ENCODE results near the gene USP2. TPM values are rescaled to one million over a fixed set of nuclear protein-coding genes. Genes with fewer than 3 reads are reported as not detected.

USP2 gene
- total RNA-seq, 2 experiments from 2014 or later = 10.6 to 24.5 TPM

DNA sequence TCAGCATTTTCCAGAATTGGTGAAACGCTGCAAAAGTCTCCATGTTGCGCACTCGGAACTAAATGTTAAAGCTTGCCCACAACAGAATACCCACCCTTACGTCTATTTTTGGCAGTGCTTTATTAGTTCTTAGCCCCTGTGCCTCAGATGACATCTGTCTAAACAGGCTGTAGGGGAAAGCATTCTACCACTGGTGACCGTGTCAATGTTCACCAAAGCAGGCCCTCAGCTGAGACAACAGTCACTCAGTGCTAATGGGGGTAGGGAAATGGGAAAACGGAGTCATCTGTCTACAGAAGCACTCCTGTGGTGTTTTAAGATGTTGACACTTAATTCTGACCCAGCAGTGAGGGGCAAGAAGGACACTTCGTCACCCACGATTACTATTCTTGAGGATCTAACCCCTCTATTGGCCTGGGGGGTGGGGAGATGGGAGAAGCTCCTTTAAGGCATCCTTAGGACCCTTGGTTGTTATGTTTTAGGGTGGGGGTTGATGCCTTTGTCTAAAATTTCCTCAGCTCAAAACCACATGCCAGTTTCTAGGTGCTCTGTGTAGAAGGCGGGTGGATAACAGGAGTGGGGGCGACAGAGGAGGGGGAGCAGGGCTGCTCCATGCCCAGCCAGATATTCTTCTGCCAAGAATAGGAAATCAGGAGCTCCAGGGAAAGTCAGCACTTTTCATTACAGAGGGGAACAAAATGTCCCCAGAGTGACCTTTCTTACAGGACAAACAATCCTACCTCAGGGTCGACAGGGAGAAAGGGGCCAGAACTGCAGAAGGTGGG lies 19.4 kb downstream of the USP2 start:
- DNase-seq (ENCODE audit: low spot score) = peak; percentile 32
- peaks cover 82% of the 10 kb centered on the region for H3K4me1 ChIP-seq (ENCODE audit: insufficient read depth, low read length, poor library complexity, severe bottlenecking)
- no peak overlapping the region for H2AFZ ChIP-seq (ENCODE audit: low read length)
- peaks cover 24% of the 10 kb centered on the region for H3K36me3 ChIP-seq (ENCODE audit: insufficient read depth, low read length)
- no peaks in the 10 kb centered on the region for H3K9me3 ChIP-seq (ENCODE audit: low read length)
- H3K9me2 ChIP-seq (ENCODE audit: insufficient read depth, low read length) = no peaks in the 10 kb centered on the region
- peaks cover 27% of the 10 kb centered on the region for H3K79me2 ChIP-seq (ENCODE audit: insufficient read depth, low read depth, low read length)
- peak overlapping the region; percentile 83 for H3K27ac ChIP-seq (ENCODE audit: low read depth, low read length, poor library complexity, severe bottlenecking)
- BruUV-seq (replicated peaks) = TSS peak; percentile 60
- H3K4me2 ChIP-seq (ENCODE audit: low read length) = peak overlapping the region; percentile 92
- H3K4me3 ChIP-seq (ENCODE audit: low read depth, low read length, poor library complexity, severe bottlenecking) = peak overlapping the region; percentile 78
- no peaks in the 10 kb centered on the region for H4K20me1 ChIP-seq (ENCODE audit: insufficient read depth, low read length)
- no peak for TF ChIP-seq EZH2phosphoT487 (IDR thresholded peaks at IDR 0.05; ENCODE audit: borderline replicate concordance, low read depth, low read length)
- TF ChIP-seq, protein P1, sequence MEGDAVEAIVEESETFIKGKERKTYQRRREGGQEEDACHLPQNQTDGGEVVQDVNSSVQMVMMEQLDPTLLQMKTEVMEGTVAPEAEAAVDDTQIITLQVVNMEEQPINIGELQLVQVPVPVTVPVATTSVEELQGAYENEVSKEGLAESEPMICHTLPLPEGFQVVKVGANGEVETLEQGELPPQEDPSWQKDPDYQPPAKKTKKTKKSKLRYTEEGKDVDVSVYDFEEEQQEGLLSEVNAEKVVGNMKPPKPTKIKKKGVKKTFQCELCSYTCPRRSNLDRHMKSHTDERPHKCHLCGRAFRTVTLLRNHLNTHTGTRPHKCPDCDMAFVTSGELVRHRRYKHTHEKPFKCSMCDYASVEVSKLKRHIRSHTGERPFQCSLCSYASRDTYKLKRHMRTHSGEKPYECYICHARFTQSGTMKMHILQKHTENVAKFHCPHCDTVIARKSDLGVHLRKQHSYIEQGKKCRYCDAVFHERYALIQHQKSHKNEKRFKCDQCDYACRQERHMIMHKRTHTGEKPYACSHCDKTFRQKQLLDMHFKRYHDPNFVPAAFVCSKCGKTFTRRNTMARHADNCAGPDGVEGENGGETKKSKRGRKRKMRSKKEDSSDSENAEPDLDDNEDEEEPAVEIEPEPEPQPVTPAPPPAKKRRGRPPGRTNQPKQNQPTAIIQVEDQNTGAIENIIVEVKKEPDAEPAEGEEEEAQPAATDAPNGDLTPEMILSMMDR (conservative IDR thresholded peaks at IDR 0.05; ENCODE audit: low read length) = no peak
- ChIA-PET POLR2A (interaction anchor here (0.7 to 4.5 kb wide), 7 partner anchors 13 to 277 kb away, joined by 3 to 26 read pairs (median 4); partner anchors contain the start of genes C2CD2L, HMBS and RNF26), CTCF (ENCODE audit: unreplicated experiment) (interaction anchor here (0.7 to 2.0 kb wide), 5 partner anchors 9 to 59 kb away, joined by 3 to 8 read pairs (median 7); partner anchors contain the start of gene USP2)
- intact Hi-C loops (cut with micrococcal nuclease; ENCODE audit: unreplicated experiment) = loop anchor here (5.0 kb wide), 1 partner anchor 120 kb away; no protein-coding TSS in a partner anchor

DNA sequence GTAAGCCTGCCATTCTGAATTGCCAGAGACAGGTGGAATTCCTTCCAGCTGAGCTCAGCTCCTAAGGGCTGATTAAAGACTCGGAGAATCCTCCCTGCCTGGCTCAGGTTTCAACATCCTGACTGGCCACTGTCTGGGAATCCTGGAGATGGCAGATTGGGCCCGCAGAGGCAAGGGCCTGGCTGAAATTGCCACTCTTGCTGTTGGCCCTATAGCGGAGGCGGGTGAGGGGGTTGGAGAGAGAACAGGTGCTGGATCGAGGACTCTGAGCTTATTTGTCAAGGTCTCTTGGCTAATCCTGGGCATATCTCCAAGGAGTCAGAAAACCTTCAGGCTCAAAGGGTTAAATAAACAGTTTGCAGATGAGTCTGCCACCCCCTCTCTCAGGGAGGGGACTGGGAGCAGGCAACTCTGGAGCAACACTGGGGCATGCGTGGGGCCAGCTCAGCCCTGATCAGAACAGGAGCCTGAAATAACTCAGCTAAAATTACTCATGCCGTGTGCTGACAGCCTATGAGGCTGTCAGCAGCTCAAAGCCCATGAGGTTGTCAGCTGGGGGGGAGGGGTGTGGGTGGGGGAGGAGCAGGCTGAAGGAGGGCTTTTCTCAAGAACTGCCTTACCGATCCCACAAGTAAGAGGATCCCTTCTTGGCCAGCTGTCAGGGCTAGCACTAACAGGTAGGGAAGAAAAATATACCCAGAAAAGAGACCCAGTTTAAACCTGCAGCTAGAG lies 20.3 kb downstream of the USP2 start:
- ChIA-PET POLR2A (interaction anchor here (0.6 to 4.5 kb wide), 8 partner anchors 9 to 276 kb away, joined by 3 to 26 read pairs (median 4); partner anchors contain the start of genes C2CD2L and HMBS), CTCF (ENCODE audit: unreplicated experiment) (interaction anchor here (0.6 to 2.0 kb wide), 5 partner anchors 10 to 254 kb away, joined by 3 to 8 read pairs (median 7); partner anchors contain the start of gene C2CD2L)
- H3K4me3 ChIP-seq (ENCODE audit: low read depth, low read length, poor library complexity, severe bottlenecking) = peak overlapping the region; percentile 78
- no peaks in the 10 kb centered on the region for H4K20me1 ChIP-seq (ENCODE audit: insufficient read depth, low read length)
- H3K79me2 ChIP-seq (ENCODE audit: insufficient read depth, low read depth, low read length) = peaks cover 27% of the 10 kb centered on the region
- H3K27ac ChIP-seq (ENCODE audit: low read depth, low read length, poor library complexity, severe bottlenecking) = peak overlapping the region; percentile 83
- H3K4me1 ChIP-seq (ENCODE audit: insufficient read depth, low read length, poor library complexity, severe bottlenecking) = peaks cover 80% of the 10 kb centered on the region
- no peaks in the 10 kb centered on the region for H3K9me3 ChIP-seq (ENCODE audit: low read length)
- no TSS peak for BruUV-seq (replicated peaks)
- H3K4me2 ChIP-seq (ENCODE audit: low read length) = peak overlapping the region; percentile 92
- DNase-seq (ENCODE audit: low spot score) = peak; percentile 78
- intact Hi-C loops (cut with micrococcal nuclease; ENCODE audit: unreplicated experiment) = loop anchor here (5.0 kb wide), 1 partner anchor 119 kb away; no protein-coding TSS in a partner anchor
- no peak overlapping the region for H2AFZ ChIP-seq (ENCODE audit: low read length)
- TF ChIP-seq, protein P1 (conservative IDR thresholded peaks at IDR 0.05; ENCODE audit: low read length) = no peak
- TF ChIP-seq EZH2phosphoT487 (IDR thresholded peaks at IDR 0.05; ENCODE audit: borderline replicate concordance, low read depth, low read length) = no peak
- H3K9me2 ChIP-seq (ENCODE audit: insufficient read depth, low read length) = no peaks in the 10 kb centered on the region
- peaks cover 32% of the 10 kb centered on the region for H3K36me3 ChIP-seq (ENCODE audit: insufficient read depth, low read length)

All from OCI-LY7 (cell line).